Prostate gland (tissue), 2 donors: Measurements from ENCODE around the gene MRPL47. TPM values are rescaled to one million over a fixed set of nuclear protein-coding genes. Genes with fewer than 3 reads are reported as not detected.

Experiments
- DNase-seq: peaks from one replicate; pipeline ENCODE4 v3.0.0-alpha.2; 2019; ENCODE audit warnings: low spot score
- H3K27ac ChIP-seq, 2 donors: fragments of 200-600 bp; sonication (generic); 2 replicates each; pipeline ENCODE4 v1.5.1; 2017 to 2019
- H3K27me3 ChIP-seq: fragments of 200-600 bp; sonication (generic); replicated peaks from 2 replicates; pipeline ENCODE4 v1.5.1; 2019; ENCODE audit not compliant: insufficient read depth
- H3K36me3 ChIP-seq, 2 donors: fragments of 200-600 bp; sonication (generic); 1 replicate in 1 of 2; 2 replicates in 1 of 2; pipeline versions ENCODE4 v1.5.1 to v1.8.1; 2017 to 2019
- H3K4me1 ChIP-seq: fragments of 200-600 bp; sonication (generic); replicated peaks from 2 replicates; pipeline ENCODE4 v1.5.1; 2019
- H3K4me3 ChIP-seq, 2 donors: fragments of 200-600 bp; sonication (generic); 2 replicates each; pipeline ENCODE4 v1.5.1; 2017 to 2019
- H3K9me3 ChIP-seq: fragments of 200-600 bp; sonication (generic); 2 replicates; pipeline ENCODE4 v1.5.1; 2017
- CTCF ChIP-seq, 4 experiments: fragments of 200-600 bp in 2 of 4; fragments of 450-650 bp in 2 of 4; sonication (generic) in 2 of 4; IDR thresholded peaks; 1 replicate in 3 of 4; 2 replicates in 1 of 4; pipeline ENCODE4 v1.5.1; 2016 to 2019; ENCODE audit warnings: antibody characterized with exemption in 4 of 4, mild to moderate bottlenecking in 2 of 4, moderate library complexity in 2 of 4
- POLR2A ChIP-seq: fragments of 450-650 bp; IDR thresholded peaks from one replicate; pipeline ENCODE4 v1.6.1; 2016; ENCODE audit warnings: antibody characterized with exemption, mild to moderate bottlenecking
- POLR2AphosphoS5 ChIP-seq: sonication (generic); formaldehyde crosslinking; IDR thresholded peaks from one replicate; pipeline ENCODE4 v1.6.1; 2017; ENCODE audit warnings: antibody characterized with exemption
- WGBS: methylation state at CpG from one replicate; pipeline ENCODE4 v1.1.5; 2018; 5-methylcytosine and 5-hydroxymethylcytosine counted together
- intact Hi-C: fragments of 100-400 bp; cut with DNase I; formaldehyde crosslinking; loops from one replicate; pipeline ENCODE4 v1.14.2; 2022
- total RNA-seq, 2 donors: library from RNA; depleted of rRNA; stranded (reverse); fragments of >200 nt; gene quantifications; one replicate each; pipeline ENCODE4 v1.1.0, GENCODE V29; 2016

The MRPL47 gene
- total RNA-seq, 2 donors from 2014 or later, result 19.8 to 40.2 TPM

- H3K9me3 ChIP-seq, result no peaks in the 10 kb centered on the region
- no peaks in the 10 kb centered on the region for H3K27me3 ChIP-seq
- 86% methylated on average over 1 of the region's 1 CpG for WGBS
- TF ChIP-seq CTCF (IDR thresholded peaks at IDR 0.05) (no peak), POLR2AphosphoS5 (no peak), POLR2A (no peak)
- no peak overlapping the region for H3K4me3 ChIP-seq
- no peak for DNase-seq
- peaks cover 7 to 9% of the 10 kb centered on the region in 2 donors for H3K36me3 ChIP-seq
- H3K27ac ChIP-seq, result no peak overlapping the region
- intact Hi-C loops, result no loop called here
- H3K4me1 ChIP-seq, result no peaks in the 10 kb centered on the region
These were observed 13.1 kb downstream of the MRPL47 start for GRCh38 chr3:179591313-179591712.

DNA sequence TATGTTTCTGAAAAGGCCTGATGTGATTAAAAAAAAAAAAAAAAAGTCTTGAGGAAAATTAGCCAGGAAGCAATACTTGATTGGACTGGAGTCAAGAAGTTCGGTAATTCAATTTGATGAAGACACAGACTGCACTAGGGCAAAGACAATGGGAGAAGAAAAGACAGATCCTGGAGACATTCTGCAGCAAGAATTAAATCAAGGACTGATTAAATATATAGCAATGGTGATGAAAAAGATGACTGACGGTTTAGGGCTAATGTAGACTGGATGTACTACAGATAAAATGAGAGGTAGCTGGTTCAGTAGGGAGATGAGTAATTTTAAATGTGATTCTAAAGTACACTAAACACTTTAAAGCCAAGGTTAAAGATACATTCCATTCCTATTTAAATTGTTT, 13.8 kb downstream of the MRPL47 start:
- no peaks in the 10 kb centered on the region for H3K4me1 ChIP-seq
- H3K9me3 ChIP-seq, result no peaks in the 10 kb centered on the region
- TF ChIP-seq POLR2A (no peak), CTCF (IDR thresholded peaks at IDR 0.05) (no peak), POLR2AphosphoS5 (no peak)
- DNase-seq, result no peak
- H3K27ac ChIP-seq, result no peak overlapping the region
- intact Hi-C loops, result no loop called here
- WGBS, result 81% methylated on average over 2 of the region's 2 CpGs
- H3K27me3 ChIP-seq, result no peaks in the 10 kb centered on the region
- H3K36me3 ChIP-seq, result peaks cover 7 to 9% of the 10 kb centered on the region in 2 donors
- H3K4me3 ChIP-seq, result no peak overlapping the region

- Histone ChIP-seq H3K27ac (no peak overlapping the region), H3K27me3 (no peaks in the 10 kb centered on the region), H3K36me3 (peaks cover 7 to 9% of the 10 kb centered on the region in 2 donors), H3K4me1 (no peaks in the 10 kb centered on the region), H3K9me3 (no peaks in the 10 kb centered on the region), H3K4me3 (no peak overlapping the region)
- TF ChIP-seq CTCF (IDR thresholded peaks at IDR 0.05), result no peak
- TF ChIP-seq POLR2A, result no peak
- no peak for TF ChIP-seq POLR2AphosphoS5
- intact Hi-C loops, result no loop called here
- DNase-seq, result no peak
These were observed 15.3 kb downstream of the MRPL47 start for GRCh38 chr3:179589143-179589542.

DNA sequence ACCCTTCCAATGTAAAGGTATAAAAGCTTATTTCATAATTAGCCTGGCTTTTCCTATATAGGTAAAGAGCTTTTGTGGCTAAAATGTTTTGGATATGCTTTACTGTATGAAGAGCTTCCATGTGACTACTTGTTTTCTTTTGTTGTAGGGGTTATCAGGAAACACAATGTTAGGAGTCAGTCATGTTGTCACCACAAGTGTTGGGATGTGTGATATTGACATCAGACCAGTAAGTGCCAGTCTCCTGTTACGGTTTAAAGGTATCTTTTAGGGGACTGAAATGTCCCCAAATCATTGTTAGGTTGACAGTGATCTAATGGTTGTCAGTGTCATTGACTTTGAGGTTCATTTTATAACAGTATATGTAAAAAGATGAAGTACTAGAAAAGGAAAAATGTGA, 23.4 kb downstream of the MRPL47 start:
- Histone ChIP-seq H3K9me3 (no peaks in the 10 kb centered on the region), H3K27ac (no peak overlapping the region), H3K4me1 (no peaks in the 10 kb centered on the region), H3K4me3 (no peak overlapping the region), H3K36me3 (no peaks in the 10 kb centered on the region), H3K27me3 (no peaks in the 10 kb centered on the region)
- 95% methylated on average over 1 of the region's 1 CpG for WGBS
- TF ChIP-seq CTCF (IDR thresholded peaks at IDR 0.05) (no peak), POLR2A (no peak), POLR2AphosphoS5 (no peak)
- no peak for DNase-seq
- intact Hi-C loops, result no loop called here

GRCh38 chr3:179565496-179565895, 38.9 kb downstream of the MRPL47 start:
- no peaks in the 10 kb centered on the region for H3K27me3 ChIP-seq
- H3K4me3 ChIP-seq, result no peak overlapping the region
- no peaks in the 10 kb centered on the region for H3K36me3 ChIP-seq
- H3K9me3 ChIP-seq, result no peaks in the 10 kb centered on the region
- no peak overlapping the region for H3K27ac ChIP-seq
- 80% methylated on average over 3 of the region's 3 CpGs for WGBS
- no peak for DNase-seq
- TF ChIP-seq POLR2AphosphoS5 (no peak), CTCF (IDR thresholded peaks at IDR 0.05) (no peak), POLR2A (no peak)
- H3K4me1 ChIP-seq, result no peaks in the 10 kb centered on the region
- intact Hi-C loops, result no loop called here
